IPS-20b (cell line): ENCODE data around the gene CAMKK2.

ENCODE experiments used
- H3K27ac ChIP-seq: one replicate; pipeline ENCODE4 v1.5.1; 2013; ENCODE audit warnings: low read length
- H3K27me3 ChIP-seq: 2 replicates; pipeline ENCODE4 v1.6.1; 2013; ENCODE audit warnings: mild to moderate bottlenecking, low read length, inconsistent platforms; ENCODE audit not compliant: insufficient read depth
- H3K36me3 ChIP-seq: 2 replicates; pipeline ENCODE4 v1.6.1; 2013; ENCODE audit warnings: low read depth, mild to moderate bottlenecking, inconsistent platforms, low read length, moderate library complexity; ENCODE audit not compliant: insufficient read depth
- H3K4me1 ChIP-seq: 2 replicates; pipeline ENCODE4 v1.6.1; 2013; ENCODE audit warnings: mild to moderate bottlenecking, control low read depth, inconsistent platforms, low read length, moderate library complexity; ENCODE audit not compliant: insufficient read depth
- H3K4me3 ChIP-seq: 2 replicates; pipeline ENCODE4 v1.5.1; 2013; ENCODE audit warnings: mild to moderate bottlenecking, low read length, inconsistent platforms
- H3K9ac ChIP-seq: 2 replicates; pipeline ENCODE4 v1.6.1; 2013; ENCODE audit warnings: low read depth, mild to moderate bottlenecking, inconsistent platforms, low read length, moderate library complexity
- H3K9me3 ChIP-seq: 2 replicates; pipeline ENCODE4 v1.6.1; 2013; ENCODE audit warnings: mild to moderate bottlenecking, low read depth, low read length, inconsistent platforms; ENCODE audit not compliant: insufficient read depth

Gene CAMKK2

GRCh38 chr12:121296618-121297434 lies at the start of gene CAMKK2:
CAMKK2 (minus strand) TSS chr12:121296709; CDS start chr12:121274526, 22,183 bp downstream.
- peak within 1 kb of the TSS; percentile 51 for H3K27ac ChIP-seq
- no peaks in the 10 kb centered on the region for H3K27me3 ChIP-seq
- H3K4me3 ChIP-seq = peak within 1 kb of the TSS; percentile 90

GRCh38 chr12:121345151-121345815 lies 48.8 kb upstream of the CAMKK2 start:
- no peaks in the 10 kb centered on the region for H3K4me1 ChIP-seq
- no peaks in the 10 kb centered on the region for H3K27me3 ChIP-seq
- H3K4me3 ChIP-seq = no peak overlapping the region
- no peaks in the 10 kb centered on the region for H3K9me3 ChIP-seq
- peaks cover 71% of the 10 kb centered on the region for H3K36me3 ChIP-seq
- no peak overlapping the region for H3K27ac ChIP-seq
- no peak overlapping the region for H3K9ac ChIP-seq

More at GRCh38 chr12:121296618-121297434, at the start of gene CAMKK2:
- no peaks in the 10 kb centered on the region for H3K9me3 ChIP-seq
- peaks cover 4% of the 10 kb centered on the region; the same call in 1 of the 2 replicates for H3K36me3 ChIP-seq
- H3K4me1 ChIP-seq = peaks cover 3% of the 10 kb centered on the region; the same call in 1 of the 2 replicates
- peak within 1 kb of the TSS; percentile 74 for H3K9ac ChIP-seq

GRCh38 chr12:121344506-121344905 lies 48.0 kb upstream of the CAMKK2 start:
- Histone ChIP-seq H3K9ac (no peak overlapping the region), H3K9me3 (no peaks in the 10 kb centered on the region), H3K36me3 (peaks cover 76% of the 10 kb centered on the region)

GRCh38 chr12:121337416-121337815 lies 40.9 kb upstream of the CAMKK2 start:
- Histone ChIP-seq H3K27me3 (no peaks in the 10 kb centered on the region), H3K4me3 (no peak overlapping the region), H3K9ac (no peak overlapping the region), H3K27ac (no peak overlapping the region), H3K36me3 (peaks cover 75% of the 10 kb centered on the region), H3K4me1 (no peaks in the 10 kb centered on the region), H3K9me3 (no peaks in the 10 kb centered on the region)

More at GRCh38 chr12:121344506-121344905, 48.0 kb upstream of the CAMKK2 start:
- no peaks in the 10 kb centered on the region for H3K27me3 ChIP-seq
- no peaks in the 10 kb centered on the region for H3K4me1 ChIP-seq
- H3K4me3 ChIP-seq = no peak overlapping the region
- no peak overlapping the region for H3K27ac ChIP-seq

- peaks cover 80% of the 10 kb centered on the region for H3K36me3 ChIP-seq
- H3K27ac ChIP-seq = no peak overlapping the region
- H3K9me3 ChIP-seq = no peaks in the 10 kb centered on the region
- no peak overlapping the region for H3K4me3 ChIP-seq
- no peak overlapping the region for H3K9ac ChIP-seq
- H3K4me1 ChIP-seq = no peaks in the 10 kb centered on the region
- no peaks in the 10 kb centered on the region for H3K27me3 ChIP-seq
Observed at GRCh38 chr12:121334513-121335343, 38.2 kb upstream of the CAMKK2 start.

GRCh38 chr12:121333747-121334146 lies 37.2 kb upstream of the CAMKK2 start:
- Histone ChIP-seq H3K9me3 (no peaks in the 10 kb centered on the region), H3K27ac (no peak overlapping the region), H3K36me3 (peaks cover 80% of the 10 kb centered on the region), H3K4me1 (no peaks in the 10 kb centered on the region), H3K9ac (no peak overlapping the region), H3K27me3 (no peaks in the 10 kb centered on the region), H3K4me3 (no peak overlapping the region)

GRCh38 chr12:121331248-121331647 lies 34.7 kb upstream of the CAMKK2 start:
- Histone ChIP-seq H3K9ac (no peak overlapping the region), H3K4me1 (no peaks in the 10 kb centered on the region), H3K27me3 (no peaks in the 10 kb centered on the region), H3K4me3 (no peak overlapping the region), H3K9me3 (no peaks in the 10 kb centered on the region), H3K27ac (no peak overlapping the region), H3K36me3 (peaks cover 88% of the 10 kb centered on the region)

- Histone ChIP-seq H3K4me3 (no peak overlapping the region), H3K4me1 (no peaks in the 10 kb centered on the region), H3K9ac (no peak overlapping the region), H3K36me3 (peaks cover 90% of the 10 kb centered on the region), H3K27ac (no peak overlapping the region), H3K27me3 (no peaks in the 10 kb centered on the region), H3K9me3 (no peaks in the 10 kb centered on the region)
Observed at GRCh38 chr12:121330692-121331091, 34.2 kb upstream of the CAMKK2 start.

GRCh38 chr12:121330195-121330594 lies 33.7 kb upstream of the CAMKK2 start:
- Histone ChIP-seq H3K27ac (no peak overlapping the region), H3K36me3 (peaks cover 89% of the 10 kb centered on the region), H3K4me1 (no peaks in the 10 kb centered on the region), H3K9ac (no peak overlapping the region), H3K27me3 (no peaks in the 10 kb centered on the region), H3K9me3 (no peaks in the 10 kb centered on the region), H3K4me3 (no peak overlapping the region)

- Histone ChIP-seq H3K36me3 (peaks cover 93% of the 10 kb centered on the region), H3K4me1 (no peaks in the 10 kb centered on the region)
Observed at GRCh38 chr12:121328620-121329019, 32.1 kb upstream of the CAMKK2 start.

GRCh38 chr12:121326996-121327674 lies 30.6 kb upstream of the CAMKK2 start:
- H3K27me3 ChIP-seq = no peaks in the 10 kb centered on the region
- H3K9ac ChIP-seq = no peak overlapping the region
- H3K9me3 ChIP-seq = no peaks in the 10 kb centered on the region
- no peak overlapping the region for H3K4me3 ChIP-seq
- no peak overlapping the region for H3K27ac ChIP-seq
- no peaks in the 10 kb centered on the region for H3K4me1 ChIP-seq
- H3K36me3 ChIP-seq = peaks cover 95% of the 10 kb centered on the region

More at GRCh38 chr12:121328620-121329019, 32.1 kb upstream of the CAMKK2 start:
- no peaks in the 10 kb centered on the region for H3K27me3 ChIP-seq
- no peaks in the 10 kb centered on the region for H3K9me3 ChIP-seq
- H3K4me3 ChIP-seq = no peak overlapping the region
- H3K9ac ChIP-seq = no peak overlapping the region
- H3K27ac ChIP-seq = no peak overlapping the region
